ENCODE results near the gene RAPGEF5. TPM values are rescaled to one million over a fixed set of nuclear protein-coding genes. Genes with fewer than 3 reads are reported as not detected.

The RAPGEF5 gene
- total and polyA plus RNA-seq, 9 donors, result 6.4 to 22.5 (median 10.4) TPM

- H3K4me1 ChIP-seq (ENCODE audit: insufficient read depth), result peaks cover 2% of the 10 kb centered on the region
- no peak for TF ChIP-seq POLR2A (IDR thresholded peaks at IDR 0.05)
- no peak for TF ChIP-seq EP300 (IDR thresholded peaks at IDR 0.05)
- TF ChIP-seq CTCF (IDR thresholded peaks at IDR 0.05), result no peak
- no peaks in the 10 kb centered on the region for H3K27me3 ChIP-seq
- no peak overlapping the region for H3K4me3 ChIP-seq
- 89 to 91% (median 90%) methylated on average over 6 of the region's 6 CpGs for WGBS, 3 donors
- no peaks in the 10 kb centered on the region for H3K36me3 ChIP-seq
- H3K9me3 ChIP-seq, result no peaks in the 10 kb centered on the region
- no peak for DNase-seq
- intact Hi-C loops (cut with DNase I), result no loop called here
- no peak overlapping the region for H3K27ac ChIP-seq
Measured at GRCh38 chr7:22189741-22190140, 167.2 kb downstream of the RAPGEF5 start.

GRCh38 chr7:22189230-22189629 lies 167.7 kb downstream of the RAPGEF5 start:
- H3K4me3 ChIP-seq, result no peak overlapping the region
- peaks cover 2% of the 10 kb centered on the region for H3K4me1 ChIP-seq (ENCODE audit: insufficient read depth)
- intact Hi-C loops (cut with DNase I), result no loop called here
- H3K27me3 ChIP-seq, result no peaks in the 10 kb centered on the region
- H3K27ac ChIP-seq, result no peak overlapping the region
- no peaks in the 10 kb centered on the region for H3K36me3 ChIP-seq
- TF ChIP-seq EP300 (IDR thresholded peaks at IDR 0.05), result no peak
- TF ChIP-seq POLR2A (IDR thresholded peaks at IDR 0.05), result no peak
- no peak for TF ChIP-seq CTCF (IDR thresholded peaks at IDR 0.05)
- no peaks in the 10 kb centered on the region for H3K9me3 ChIP-seq
- WGBS, 3 donors, result 96 to 98% (median 98%) methylated on average over 3 of the region's 3 CpGs
- no peak for DNase-seq

- 91 to 95% (median 95%) methylated on average over 6 of the region's 6 CpGs for WGBS, 3 donors
- no peak overlapping the region for H3K27ac ChIP-seq
- no peak overlapping the region for H3K4me3 ChIP-seq
- intact Hi-C loops (cut with DNase I), result no loop called here
- H3K4me1 ChIP-seq (ENCODE audit: insufficient read depth), result peaks cover 2% of the 10 kb centered on the region
- H3K36me3 ChIP-seq, result no peaks in the 10 kb centered on the region
- TF ChIP-seq EP300 (IDR thresholded peaks at IDR 0.05) (no peak), POLR2A (IDR thresholded peaks at IDR 0.05) (no peak), CTCF (IDR thresholded peaks at IDR 0.05) (no peak)
- DNase-seq, result no peak
- no peaks in the 10 kb centered on the region for H3K9me3 ChIP-seq
- H3K27me3 ChIP-seq, result no peaks in the 10 kb centered on the region
Measured at GRCh38 chr7:22187691-22188348, 169.1 kb downstream of the RAPGEF5 start.

GRCh38 chr7:22185559-22185958 lies 171.4 kb downstream of the RAPGEF5 start:
- intact Hi-C loops (cut with DNase I), result no loop called here
- Histone ChIP-seq H3K27me3 (no peaks in the 10 kb centered on the region), H3K4me3 (no peak overlapping the region), H3K27ac (no peak overlapping the region), H3K36me3 (no peaks in the 10 kb centered on the region), H3K9me3 (no peaks in the 10 kb centered on the region), H3K4me1 (ENCODE audit: insufficient read depth) (no peaks in the 10 kb centered on the region)
- no peak for DNase-seq
- 89 to 93% (median 92%) methylated on average over 1 of the region's 1 CpG for WGBS, 3 donors
- no peak for TF ChIP-seq CTCF (IDR thresholded peaks at IDR 0.05)
